Measurements from ENCODE around the gene ANKS1B.

- TF ChIP-seq POLR2A (IDR thresholded peaks at IDR 0.05; ENCODE audit: low read length) (no peak), GATA1 (IDR thresholded peaks at IDR 0.05; ENCODE audit: low read depth, low read length) (no peak)
Observed at GRCh38 chr12:99736760-99737269, 247.9 kb downstream of the ANKS1B start.

All from erythroblast (primary cell).